ENCODE results near the gene TAC4. TPM values are rescaled to one million over a fixed set of nuclear protein-coding genes. Genes with fewer than 3 reads are reported as not detected.

The TAC4 gene
- total and polyA plus RNA-seq, 2 donors (not counting 1 experiment from before 2014, with no cell fraction given): not detected

DNA sequence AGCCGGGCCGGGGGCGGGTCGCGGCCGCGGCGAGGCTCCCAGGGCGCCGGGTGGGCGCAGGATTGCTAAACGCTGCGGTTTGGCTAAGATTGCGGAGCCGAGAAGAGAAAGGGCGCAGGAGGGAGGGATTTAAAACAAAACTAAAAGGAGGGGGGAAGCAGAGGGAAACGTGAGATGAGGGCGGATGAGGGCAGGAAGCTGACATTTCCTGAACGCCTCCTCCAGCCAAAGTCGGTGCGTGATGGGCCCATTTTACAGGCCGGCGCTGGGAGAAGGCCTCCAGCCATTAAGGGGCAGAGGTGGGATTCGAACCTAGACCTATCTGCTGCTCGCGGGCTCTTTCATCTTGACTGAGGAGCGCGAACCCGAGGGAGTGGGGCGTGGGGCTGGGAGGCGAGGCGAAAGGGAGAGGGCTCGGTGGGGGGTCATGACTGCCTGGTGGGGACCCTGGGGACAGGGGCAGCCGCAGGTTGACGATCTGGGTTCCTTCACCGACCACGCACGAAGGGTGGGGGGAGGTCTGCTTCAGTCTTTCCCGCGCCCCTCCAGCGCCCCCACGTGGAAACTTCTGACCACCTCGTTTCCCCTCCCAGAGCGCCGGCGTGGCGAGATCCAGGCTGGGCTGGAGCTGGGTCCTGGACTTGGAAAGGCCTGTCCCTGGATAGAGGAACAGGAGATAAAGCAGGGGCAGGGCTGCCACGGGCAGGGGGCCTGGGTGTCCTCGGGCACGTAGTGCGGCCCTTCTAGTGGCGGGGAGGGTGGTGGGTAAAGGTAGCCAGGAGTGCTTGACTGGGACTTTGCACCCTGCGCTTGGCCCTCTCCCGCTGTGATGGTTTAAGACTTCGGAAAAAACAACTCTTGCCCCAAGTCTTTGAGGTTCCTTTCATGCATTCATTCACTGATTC, 3.8 kb upstream of the TAC4 start:
- POLR2A ChIA-PET: interaction anchor here (0.6 kb wide), 1 partner anchor 136 kb away, joined by 3 read pairs; no protein-coding TSS in a partner anchor
- Histone ChIP-seq H3K4me3 (ENCODE audit: control extremely low read depth in 1 of 5, extremely low read depth in 1 of 5, insufficient read depth in 1 of 5, low read depth in 2 of 5, low read length in 4 of 5) (peak overlapping the region; percentile 60 to 87 (median 69)), H3K79me2 (ENCODE audit: control insufficient read depth, insufficient read depth, low read length) (no peaks in the 10 kb centered on the region), H3K27me3 (replicated peaks in 1 of 4; ENCODE audit: control extremely low read depth in 1 of 4, control insufficient read depth in 3 of 4, insufficient read depth in 4 of 4, low read length in 3 of 4) (peaks cover 0 to 23% (median 6%) of the 10 kb centered on the region in 4 experiments), H3K4me2 (replicated peaks; ENCODE audit: low read depth, low read length, poor library complexity, severe bottlenecking) (peak overlapping the region; percentile 92), H3K9ac (ENCODE audit: low read length) (peak overlapping the region; percentile 82), H3K27ac (ENCODE audit: low read length in 2 of 2) (peak overlapping the region in 1 of 2 donors; percentile 29), H4K20me1 (ENCODE audit: control insufficient read depth, insufficient read depth, low read length, poor library complexity, severe bottlenecking) (no peaks in the 10 kb centered on the region), H2AFZ (ENCODE audit: insufficient read depth, low read depth, low read length, poor library complexity, severe bottlenecking) (peak overlapping the region; percentile 78), H3K4me1 (ENCODE audit: control insufficient read depth in 2 of 2, insufficient read depth in 2 of 2, low read length in 2 of 2) (peaks cover 12 to 15% of the 10 kb centered on the region in 2 donors), H3K36me3 (replicated peaks in 1 of 2; ENCODE audit: control extremely low read depth in 1 of 2, control insufficient read depth in 1 of 2, extremely low read depth in 1 of 2, insufficient read depth in 2 of 2, low read length in 1 of 2) (peaks cover 0 to 1% of the 10 kb centered on the region in 2 experiments), H3K9me3 (ENCODE audit: control extremely low read depth in 1 of 3, control insufficient read depth in 2 of 3, insufficient read depth in 1 of 3, low read length in 2 of 3) (no peaks in the 10 kb centered on the region)
- H3K4me3 Mint-ChIP-seq: peak overlapping the region; percentile 92
- H3K27me3 Mint-ChIP-seq: peaks cover 25% of the 10 kb centered on the region
- WGBS (ENCODE audit: insufficient coverage): 4% methylated on average over 52 of the region's 55 CpGs
- TF ChIP-seq, protein P1, sequence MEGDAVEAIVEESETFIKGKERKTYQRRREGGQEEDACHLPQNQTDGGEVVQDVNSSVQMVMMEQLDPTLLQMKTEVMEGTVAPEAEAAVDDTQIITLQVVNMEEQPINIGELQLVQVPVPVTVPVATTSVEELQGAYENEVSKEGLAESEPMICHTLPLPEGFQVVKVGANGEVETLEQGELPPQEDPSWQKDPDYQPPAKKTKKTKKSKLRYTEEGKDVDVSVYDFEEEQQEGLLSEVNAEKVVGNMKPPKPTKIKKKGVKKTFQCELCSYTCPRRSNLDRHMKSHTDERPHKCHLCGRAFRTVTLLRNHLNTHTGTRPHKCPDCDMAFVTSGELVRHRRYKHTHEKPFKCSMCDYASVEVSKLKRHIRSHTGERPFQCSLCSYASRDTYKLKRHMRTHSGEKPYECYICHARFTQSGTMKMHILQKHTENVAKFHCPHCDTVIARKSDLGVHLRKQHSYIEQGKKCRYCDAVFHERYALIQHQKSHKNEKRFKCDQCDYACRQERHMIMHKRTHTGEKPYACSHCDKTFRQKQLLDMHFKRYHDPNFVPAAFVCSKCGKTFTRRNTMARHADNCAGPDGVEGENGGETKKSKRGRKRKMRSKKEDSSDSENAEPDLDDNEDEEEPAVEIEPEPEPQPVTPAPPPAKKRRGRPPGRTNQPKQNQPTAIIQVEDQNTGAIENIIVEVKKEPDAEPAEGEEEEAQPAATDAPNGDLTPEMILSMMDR (IDR thresholded peaks at IDR 0.05): peak; percentile 73
- no peak for TF ChIP-seq EZH2 (IDR thresholded peaks at IDR 0.05; ENCODE audit: borderline replicate concordance, insufficient read depth, low read depth, low read length, poor library complexity, severe bottlenecking)
- H3K9me3 Mint-ChIP-seq (ENCODE audit: insufficient read depth): no peaks in the 10 kb centered on the region
- intact Hi-C loops (cut with micrococcal nuclease): loop anchor here (1.0 kb wide), 1 partner anchor 284 kb away; no protein-coding TSS in a partner anchor
- DNase-seq (peak; percentile 75), ATAC-seq (ENCODE audit: low read depth) (peak; percentile 68)
- peaks cover 14% of the 10 kb centered on the region for H3K4me1 Mint-ChIP-seq
- CTCF ChIA-PET: interaction anchor here (0.6 to 1.0 kb wide), 2 partner anchors 9 to 159 kb away, joined by 3 read pairs; no protein-coding TSS in a partner anchor
- H3K27ac Mint-ChIP-seq: peak overlapping the region; percentile 74

Data from B cell (primary cell).